Astrocyte of the hippocampus (primary cell): ENCODE data around the gene ITIH2.
"Not testable (repeated sequence)": the region's sequence is repeated elsewhere in the genome, so short reads cannot be mapped to it uniquely, and the experiment has no call there.

Source experiments
- DNase-seq: peaks from one replicate; pipeline ENCODE4 v3.0.0; 2011; ENCODE audit warnings: low read depth, low spot score

Gene ITIH2

DNA sequence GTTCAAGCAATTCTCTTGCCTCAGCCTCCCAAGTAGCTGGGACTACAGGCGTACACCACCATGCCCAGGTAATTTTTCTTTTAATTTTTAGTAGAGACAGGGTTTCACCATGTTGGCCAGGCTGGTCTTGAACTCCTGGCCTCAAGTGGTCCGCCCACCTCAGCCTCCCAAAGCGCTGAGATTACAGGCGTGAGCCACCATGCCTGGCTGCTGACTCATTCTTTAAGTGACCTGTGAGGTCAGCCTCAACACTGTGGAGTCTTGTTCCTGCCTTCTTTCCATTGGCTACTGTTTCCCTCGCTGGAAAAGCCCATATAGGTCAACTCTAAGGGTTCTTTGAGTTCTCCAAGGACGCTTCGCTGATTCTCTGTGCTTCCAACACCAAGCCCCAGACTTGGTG lies 45.5 kb downstream of the ITIH2 start:
- not testable (repeated sequence) for DNase-seq

- no peak for DNase-seq
Observed at GRCh38 chr10:7750222-7750621, 47.1 kb downstream of the ITIH2 start.

DNA sequence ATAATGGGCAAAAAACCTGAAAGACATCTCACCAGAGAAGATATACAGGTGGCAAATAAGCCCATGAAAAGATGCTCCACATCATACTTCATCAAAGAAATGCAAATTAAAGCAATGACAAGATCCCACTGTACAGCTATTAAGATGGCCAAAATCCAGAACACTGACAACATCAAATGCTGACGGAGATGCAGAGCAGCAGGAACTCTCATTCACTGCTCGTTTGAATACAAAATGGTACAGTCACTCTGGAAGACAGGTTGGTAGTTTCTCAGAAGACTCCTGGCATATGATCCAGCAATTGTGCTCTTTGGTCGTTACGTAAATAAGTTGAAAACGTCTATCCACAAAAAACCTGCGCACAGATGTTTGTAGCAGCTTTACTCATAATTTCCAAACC lies 49.1 kb downstream of the ITIH2 start:
- DNase-seq: no peak

- no peak for DNase-seq
Observed at GRCh38 chr10:7755103-7755502, 52.0 kb downstream of the ITIH2 start.

GRCh38 chr10:7756360-7756992 lies 53.4 kb downstream of the ITIH2 start:
- DNase-seq: peak; percentile 21

DNA sequence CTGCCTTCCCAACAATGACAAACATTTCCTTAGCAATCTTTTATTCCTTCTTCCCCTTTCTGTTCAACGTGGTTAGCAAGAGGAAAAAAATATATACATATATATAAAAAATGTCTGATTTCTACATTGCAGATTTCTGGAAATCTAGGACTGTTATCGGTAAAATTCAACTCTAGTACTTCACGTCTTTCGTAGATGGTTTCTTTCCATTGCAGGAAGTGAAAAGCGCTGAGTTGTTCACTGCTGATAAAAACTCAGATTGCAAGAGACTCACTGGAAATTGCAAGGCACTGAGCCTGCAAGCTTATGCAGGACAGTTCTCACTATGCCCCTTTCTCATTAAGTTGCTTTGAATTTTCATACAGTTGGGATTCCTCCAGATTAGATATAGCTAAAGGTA lies 60.8 kb downstream of the ITIH2 start:
- no peak for DNase-seq

GRCh38 chr10:7766241-7766640 lies 63.1 kb downstream of the ITIH2 start:
- no peak for DNase-seq

- peak; percentile 44 for DNase-seq
Observed at GRCh38 chr10:7767209-7767608, 64.1 kb downstream of the ITIH2 start.

DNA sequence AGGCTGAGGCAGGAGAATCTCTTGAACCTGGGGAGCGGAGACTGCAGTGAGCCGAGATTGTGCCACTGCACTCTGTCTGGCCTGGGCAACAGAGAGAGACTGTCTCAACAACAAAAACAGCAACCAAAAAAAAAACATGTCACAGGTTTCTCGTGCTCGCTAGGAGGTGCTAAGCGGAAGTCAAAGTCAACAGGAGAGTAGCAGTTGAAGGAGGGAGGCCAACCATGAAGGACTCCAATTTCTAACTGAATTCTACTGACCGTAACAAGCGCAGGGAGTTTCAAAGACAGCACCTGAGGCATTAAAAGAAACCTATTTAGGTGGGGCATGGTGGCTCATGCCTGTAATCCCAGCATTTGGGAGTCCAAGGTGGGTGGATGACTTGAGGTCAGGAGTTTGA lies 65.3 kb downstream of the ITIH2 start:
- no peak for DNase-seq

GRCh38 chr10:7773845-7774801 lies 71.0 kb downstream of the ITIH2 start:
- no peak for DNase-seq

- DNase-seq: no peak
Observed at GRCh38 chr10:7776777-7777176, 73.7 kb downstream of the ITIH2 start.

GRCh38 chr10:7782194-7782593 lies 79.1 kb downstream of the ITIH2 start:
- not testable (repeated sequence) for DNase-seq

DNA sequence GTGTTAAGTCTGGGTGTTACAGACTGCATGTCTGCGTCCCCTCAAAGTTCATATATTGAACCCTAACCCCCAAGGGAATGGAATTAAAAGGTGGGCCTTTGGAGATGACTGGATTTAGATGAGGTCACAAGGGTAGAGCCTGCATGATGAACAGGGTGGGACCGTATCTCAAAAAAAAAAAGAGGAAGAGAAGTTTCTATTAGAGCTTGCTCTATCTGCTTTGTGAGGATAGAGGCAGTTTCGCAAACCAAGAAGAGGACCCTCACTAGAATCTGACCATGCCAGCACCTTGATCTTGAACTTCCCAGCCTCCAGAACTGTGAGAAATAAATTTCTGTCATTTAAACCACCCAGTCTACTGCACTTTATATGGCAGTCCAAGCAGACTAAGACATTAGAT lies 83.3 kb downstream of the ITIH2 start:
- no peak for DNase-seq

DNA sequence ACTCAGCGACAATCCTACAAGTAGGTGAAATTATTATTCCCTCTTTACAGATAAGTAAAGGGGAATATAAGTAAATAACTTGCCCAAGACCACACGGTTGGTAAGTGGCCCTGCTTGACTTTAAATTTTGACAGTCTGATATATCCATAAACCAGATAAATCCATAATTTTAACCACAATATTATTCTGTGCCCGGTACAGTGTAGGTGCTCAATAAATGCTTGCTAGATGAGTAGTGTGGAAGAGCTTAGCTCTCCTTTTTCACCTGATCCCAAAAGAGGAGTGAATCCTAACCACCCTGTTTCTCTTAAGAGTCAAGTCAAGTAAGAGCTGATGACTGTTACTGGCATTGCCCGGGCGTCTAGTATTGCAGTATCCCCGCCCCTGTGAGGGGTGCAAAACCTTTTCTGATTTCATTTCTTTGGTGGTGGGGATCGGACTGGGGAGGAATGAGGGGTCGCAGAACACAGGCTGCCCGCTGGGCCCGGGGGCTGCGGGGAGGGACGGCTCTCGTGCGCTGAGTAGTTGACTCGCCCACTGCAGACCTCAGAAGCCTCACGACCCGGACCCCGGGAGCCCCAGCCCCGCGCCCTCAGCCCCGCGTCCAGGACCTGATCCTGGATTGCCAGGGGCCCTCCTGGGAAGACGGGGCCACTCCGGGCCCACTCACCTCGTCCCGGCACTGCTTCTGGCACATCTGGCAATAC lies 84.2 kb downstream of the ITIH2 start:
- peak; percentile 27 for DNase-seq

GRCh38 chr10:7787857-7788638 lies 84.9 kb downstream of the ITIH2 start, which contains the start of the genes ATP5F1C and KIN:
Gene ATP5F1C (plus strand): TSS chr10:7788177. CDS start chr10:7788208, 31 bp downstream.
Gene KIN (minus strand): TSS chr10:7787993. CDS start chr10:7787933, 60 bp downstream.
- peak; percentile 99 for DNase-seq

DNA sequence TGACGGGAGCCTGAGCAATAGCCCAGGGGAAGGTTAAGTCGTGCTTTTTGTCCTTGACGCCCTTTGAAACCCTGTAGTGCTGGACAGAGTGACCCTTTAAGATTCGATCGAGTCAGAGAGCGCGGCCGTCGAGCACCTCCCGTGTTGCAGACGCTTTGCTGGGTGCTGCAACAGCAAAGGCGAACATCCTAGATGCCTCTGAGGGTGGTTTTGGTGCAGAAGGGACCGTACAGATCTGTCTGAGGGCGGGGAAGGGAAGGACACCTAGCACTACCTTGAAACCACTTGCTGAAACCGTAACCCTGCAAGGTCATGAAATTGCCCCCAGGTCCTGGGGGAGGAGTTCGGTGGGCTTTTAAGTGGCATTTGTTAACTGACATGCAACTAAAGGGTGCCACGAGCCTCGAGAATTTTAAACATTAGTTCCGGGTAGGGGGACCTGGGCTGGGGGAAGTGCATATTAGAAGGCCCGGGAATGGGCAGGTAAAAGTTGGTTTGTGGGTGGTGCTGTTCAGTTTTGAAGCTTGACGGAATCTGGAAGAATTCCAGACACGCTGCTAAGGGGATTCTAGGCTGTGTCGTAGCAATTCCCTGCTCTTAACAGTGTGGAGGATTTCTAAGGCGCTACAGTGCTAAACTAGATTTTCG lies 85.6 kb downstream of the ITIH2 start:
- peak; percentile 63 for DNase-seq

GRCh38 chr10:7789390-7789789 lies 86.3 kb downstream of the ITIH2 start:
- DNase-seq: peak; percentile 31

DNA sequence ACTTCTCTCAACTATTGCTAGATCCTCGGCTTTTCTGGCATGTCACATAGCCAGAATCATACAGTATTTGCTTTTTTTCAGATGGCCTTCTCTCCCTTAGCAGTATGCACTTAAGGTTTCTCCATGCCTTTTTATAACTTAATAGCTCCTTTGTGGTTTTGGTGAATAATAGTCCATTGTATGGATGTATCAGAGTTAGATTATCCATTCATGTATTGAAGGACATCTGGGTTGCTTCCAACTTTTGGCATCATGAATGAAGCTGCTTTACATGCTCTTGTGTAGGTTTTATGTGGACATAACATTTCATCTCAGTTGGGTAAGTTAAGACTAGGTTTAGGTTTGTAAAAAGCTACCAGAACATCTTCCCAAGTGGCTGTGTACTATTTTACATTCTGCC lies 89.4 kb downstream of the ITIH2 start:
- no peak for DNase-seq

DNA sequence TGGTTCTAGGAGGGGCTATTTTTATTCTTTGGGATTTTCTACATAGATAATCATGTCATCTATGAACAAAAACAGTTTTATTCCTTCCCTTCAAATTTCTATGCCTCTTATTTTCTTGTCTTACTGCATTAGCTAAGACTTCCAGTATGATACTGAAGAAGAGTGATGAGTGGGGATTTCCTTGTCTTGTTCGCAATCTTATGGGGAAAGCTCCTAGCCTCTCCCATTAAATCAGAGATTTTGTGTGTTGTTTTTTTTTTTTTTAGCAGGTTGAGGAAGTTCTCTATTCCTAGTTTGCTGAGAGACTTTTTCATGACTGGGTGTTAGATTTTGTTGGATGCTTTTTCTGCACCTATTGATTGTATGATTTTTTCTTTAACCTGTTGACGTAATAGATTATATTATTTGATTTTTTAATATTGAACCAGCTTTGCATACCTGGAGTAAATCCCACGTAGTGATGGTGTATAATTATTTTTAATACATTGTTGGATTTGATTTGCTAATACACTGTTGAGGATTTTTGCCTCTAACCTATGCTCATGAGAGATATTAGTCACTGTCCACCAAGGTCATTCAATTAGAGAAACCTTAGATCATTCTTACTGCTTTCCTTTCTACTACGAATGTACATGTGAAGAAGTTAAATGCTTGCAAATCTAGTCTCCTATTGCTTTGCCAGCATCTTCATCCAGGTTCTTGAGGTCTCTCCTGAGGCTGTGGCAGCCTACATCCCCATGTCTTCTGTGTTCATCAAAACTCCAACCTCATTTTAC lies 91.3 kb downstream of the ITIH2 start:
- no peak for DNase-seq

- DNase-seq: peak; percentile 62
Observed at GRCh38 chr10:7795605-7796004, 92.5 kb downstream of the ITIH2 start.
